CD14-positive monocyte (primary cell): ENCODE data around the gene ABHD14A. TPM values are rescaled to one million over a fixed set of nuclear protein-coding genes. Genes with fewer than 3 reads are reported as not detected.

ENCODE experiments used
- DNase-seq, 3 donors: peaks; one replicate each; pipeline ENCODE4 v3.0.0-alpha.2; 2011 to 2022
- H2AFZ ChIP-seq: 2 replicates; pipeline ENCODE4 v1.6.0; 2012; ENCODE audit warnings: mild to moderate bottlenecking, low read depth, low read length, inconsistent platforms; ENCODE audit not compliant: insufficient read depth, poor library complexity, severe bottlenecking
- H3K27ac ChIP-seq, 2 donors: 1 replicate in 1 of 2; 2 replicates in 1 of 2; pipeline ENCODE4 v1.5.1; 2012 to 2013; ENCODE audit warnings: low read length in 2 of 2, control low read depth in 1 of 2, inconsistent platforms in 1 of 2, low read depth in 1 of 2, mild to moderate bottlenecking in 1 of 2
- H3K27me3 ChIP-seq, 2 donors: one replicate each; pipeline versions ENCODE4 v1.6.0 to v1.6.1; 2011 to 2013; ENCODE audit warnings: low read length in 2 of 2; ENCODE audit not compliant: control insufficient read depth in 2 of 2, insufficient read depth in 2 of 2
- H3K36me3 ChIP-seq, 2 donors: replicated peaks in 1 of 2; 1 replicate in 1 of 2; 2 replicates in 1 of 2; pipeline versions ENCODE4 v1.5.1 to v1.6.1; 2012 to 2013; ENCODE audit warnings: low read length in 2 of 2, control low read depth in 1 of 2, inconsistent platforms in 1 of 2, mild to moderate bottlenecking in 1 of 2; ENCODE audit not compliant: insufficient read depth in 2 of 2, control insufficient read depth in 1 of 2
- H3K4me1 ChIP-seq, 2 donors: 1 replicate in 1 of 2; 2 replicates in 1 of 2; pipeline versions ENCODE4 v1.5.1 to v1.6.1; 2012 to 2013; ENCODE audit warnings: low read length in 2 of 2, control low read depth in 1 of 2, inconsistent platforms in 1 of 2, mild to moderate bottlenecking in 1 of 2, moderate library complexity in 1 of 2; ENCODE audit not compliant: insufficient read depth in 2 of 2, control insufficient read depth in 1 of 2
- H3K4me2 ChIP-seq: replicated peaks from 2 replicates; pipeline ENCODE3; 2012; ENCODE audit warnings: low read length, moderate library complexity, mild to moderate bottlenecking; ENCODE audit not compliant: poor library complexity, severe bottlenecking; ENCODE audit errors: extremely low read depth
- H3K4me3 ChIP-seq, 3 experiments: fragments of 200-600 bp in 1 of 3; sonication (generic) in 1 of 3; replicated peaks in 1 of 3; 1 replicate in 2 of 3; 2 replicates in 1 of 3; pipeline ENCODE4 v1.5.1; 2011 to 2013; ENCODE audit warnings: low read length in 3 of 3, mild to moderate bottlenecking in 3 of 3, control low read depth in 2 of 3, low read depth in 2 of 3, inconsistent platforms in 1 of 3, moderate library complexity in 1 of 3
- H3K79me2 ChIP-seq: 2 replicates; pipeline ENCODE4 v1.6.0; 2012; ENCODE audit warnings: mild to moderate bottlenecking, control low read depth, inconsistent platforms, low read length, moderate library complexity; ENCODE audit not compliant: insufficient read depth
- H3K9ac ChIP-seq: 2 replicates; pipeline ENCODE4 v1.6.0; 2017; ENCODE audit warnings: low read length, mild to moderate bottlenecking; ENCODE audit not compliant: insufficient read depth, poor library complexity, severe bottlenecking
- H3K9me3 ChIP-seq, 2 donors: replicated peaks in 1 of 2; 1 replicate in 1 of 2; 2 replicates in 1 of 2; pipeline versions ENCODE4 v1.5.1 to v1.6.1; 2012 to 2013; ENCODE audit warnings: low read length in 2 of 2, control low read depth in 1 of 2; ENCODE audit not compliant: control insufficient read depth in 1 of 2, insufficient read depth in 1 of 2
- H4K20me1 ChIP-seq: 2 replicates; pipeline ENCODE4 v1.6.0; 2012; ENCODE audit warnings: mild to moderate bottlenecking, low read length, control low read depth, moderate library complexity; ENCODE audit not compliant: insufficient read depth
- H3K27ac Mint-ChIP-seq, 7 donors: one replicate each; pipeline ENCODE4 v1.8.0; 2020; ENCODE audit warnings: mild to moderate bottlenecking in 7 of 7, mixed read lengths in 7 of 7, moderate library complexity in 6 of 7, inconsistent platforms in 2 of 7
- H3K27me3 Mint-ChIP-seq, 3 donors: one replicate each; pipeline ENCODE4 v1.8.0; 2021 to 2022; ENCODE audit warnings: low read depth in 3 of 3, mild to moderate bottlenecking in 3 of 3, mixed read lengths in 3 of 3, moderate library complexity in 3 of 3, inconsistent platforms in 1 of 3
- H3K36me3 Mint-ChIP-seq, 2 donors: one replicate each; pipeline ENCODE4 v1.8.0; 2020; ENCODE audit warnings: mixed read lengths in 2 of 2, inconsistent platforms in 1 of 2, mild to moderate bottlenecking in 1 of 2
- H3K4me1 Mint-ChIP-seq: one replicate; pipeline ENCODE4 v1.8.0; 2020; ENCODE audit warnings: mild to moderate bottlenecking, mixed read lengths
- H3K4me3 Mint-ChIP-seq, 2 donors: one replicate each; pipeline ENCODE4 v1.8.0; 2020; ENCODE audit warnings: mild to moderate bottlenecking in 2 of 2, mixed read lengths in 2 of 2, moderate library complexity in 1 of 2
- H3K9me3 Mint-ChIP-seq, 7 donors: one replicate each; pipeline ENCODE4 v1.8.0; 2020 to 2022; ENCODE audit warnings: mixed read lengths in 7 of 7, mild to moderate bottlenecking in 6 of 7, moderate library complexity in 6 of 7, inconsistent platforms in 2 of 7
- WGBS: methylation state at CpG from one replicate; pipeline ENCODE4 v1.1.5; 2013; ENCODE audit warnings: missing lambda C conversion rate; ENCODE audit not compliant: insufficient coverage; 5-methylcytosine and 5-hydroxymethylcytosine counted together
- intact Hi-C, 2 donors: fragments of 100-400 bp; cut with micrococcal nuclease; formaldehyde crosslinking; loops; one replicate each; pipeline versions ENCODE4 v1.15.0 to v1.15.1; 2023
- polyA plus RNA-seq, 3 donors: library from polyadenylated mRNA; depleted of rRNA in 1 of 3; unstranded in 2 of 3; stranded (reverse) in 1 of 3; fragments of 300-500 nt in 2 of 3; fragments of >200 nt in 1 of 3; fragmentation: Illumina TruSeq in 2 of 3; gene quantifications; 1 replicate in 2 of 3; 2 replicates in 1 of 3; pipeline ENCODE4 v1.2.3, GENCODE V29; 2012 to 2021
- TF ChIP-seq, protein P1 (sequence below): fragments of 200-600 bp; IDR thresholded peaks from one replicate; pipeline ENCODE4 v1.8.0; 2022; ENCODE audit warnings: antibody characterized with exemption, mild to moderate bottlenecking

Gene ABHD14A
- polyA plus RNA-seq, 3 donors, result 6.9 to 13.2 (median 11.7) TPM

DNA sequence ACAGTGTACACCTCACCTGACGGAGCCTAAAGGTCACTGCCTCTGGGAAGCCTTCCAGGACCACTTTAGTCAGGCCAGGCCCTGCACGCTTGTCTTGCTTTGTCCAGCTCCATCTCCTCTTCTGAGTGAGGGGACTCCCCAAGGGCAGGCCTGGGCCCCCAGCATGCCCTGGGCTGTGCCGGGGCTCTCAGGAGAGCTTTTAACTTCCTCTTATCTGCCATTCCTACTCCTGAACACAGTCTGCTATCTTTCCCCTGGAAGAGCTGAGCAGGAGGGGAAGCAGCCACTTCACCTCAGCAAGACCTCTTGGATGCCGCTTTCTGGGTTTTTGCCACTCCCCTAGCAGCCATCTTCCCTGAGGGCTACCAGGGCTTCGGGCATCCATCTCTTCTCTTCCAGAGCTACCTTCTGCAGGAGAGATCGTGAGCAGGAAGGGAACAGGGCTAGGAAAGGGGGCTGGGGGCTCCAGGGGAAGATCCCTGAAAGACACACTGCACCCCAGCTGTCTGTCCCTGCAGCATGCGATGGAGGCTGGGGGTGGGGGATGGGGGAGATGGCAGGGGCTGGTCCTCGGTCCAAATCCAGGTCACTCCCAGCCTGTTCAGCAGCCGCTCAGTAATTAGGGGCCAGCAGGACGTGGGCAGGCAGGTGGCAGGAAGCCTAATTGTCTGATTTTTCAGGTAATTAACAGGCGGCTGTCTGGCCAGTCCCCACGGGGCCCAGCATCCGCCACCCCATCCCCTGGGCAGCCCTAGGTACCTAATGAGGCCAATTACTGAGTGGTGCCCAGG, 40.8 kb downstream of the ABHD14A start:
- Mint-ChIP-seq H3K27ac (peak overlapping the region in 1 of 7 donors; percentile 36), H3K27me3 (peaks cover 0 to 4% (median 0%) of the 10 kb centered on the region in 3 donors), H3K36me3 (no peaks in the 10 kb centered on the region), H3K4me3 (no peak overlapping the region), H3K9me3 (no peaks in the 10 kb centered on the region), H3K4me1 (peaks cover 4% of the 10 kb centered on the region)
- H3K36me3 ChIP-seq, result no peaks in the 10 kb centered on the region
- no peaks in the 10 kb centered on the region for H3K27me3 ChIP-seq
- no peak overlapping the region for H2AFZ ChIP-seq
- no peak overlapping the region for H3K9ac ChIP-seq
- no peaks in the 10 kb centered on the region for H3K9me3 ChIP-seq
- TF ChIP-seq, protein P1, sequence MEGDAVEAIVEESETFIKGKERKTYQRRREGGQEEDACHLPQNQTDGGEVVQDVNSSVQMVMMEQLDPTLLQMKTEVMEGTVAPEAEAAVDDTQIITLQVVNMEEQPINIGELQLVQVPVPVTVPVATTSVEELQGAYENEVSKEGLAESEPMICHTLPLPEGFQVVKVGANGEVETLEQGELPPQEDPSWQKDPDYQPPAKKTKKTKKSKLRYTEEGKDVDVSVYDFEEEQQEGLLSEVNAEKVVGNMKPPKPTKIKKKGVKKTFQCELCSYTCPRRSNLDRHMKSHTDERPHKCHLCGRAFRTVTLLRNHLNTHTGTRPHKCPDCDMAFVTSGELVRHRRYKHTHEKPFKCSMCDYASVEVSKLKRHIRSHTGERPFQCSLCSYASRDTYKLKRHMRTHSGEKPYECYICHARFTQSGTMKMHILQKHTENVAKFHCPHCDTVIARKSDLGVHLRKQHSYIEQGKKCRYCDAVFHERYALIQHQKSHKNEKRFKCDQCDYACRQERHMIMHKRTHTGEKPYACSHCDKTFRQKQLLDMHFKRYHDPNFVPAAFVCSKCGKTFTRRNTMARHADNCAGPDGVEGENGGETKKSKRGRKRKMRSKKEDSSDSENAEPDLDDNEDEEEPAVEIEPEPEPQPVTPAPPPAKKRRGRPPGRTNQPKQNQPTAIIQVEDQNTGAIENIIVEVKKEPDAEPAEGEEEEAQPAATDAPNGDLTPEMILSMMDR, result no peak
- no peaks in the 10 kb centered on the region for H3K4me1 ChIP-seq
- H3K4me3 ChIP-seq, result no peak overlapping the region
- no peak for DNase-seq
- no peak overlapping the region for H3K27ac ChIP-seq
- H3K4me2 ChIP-seq, result no peak overlapping the region
- intact Hi-C loops, result no loop called here
- H4K20me1 ChIP-seq, result no peaks in the 10 kb centered on the region
- no peaks in the 10 kb centered on the region for H3K79me2 ChIP-seq
- whole genome bisulfite sequencing, result 93% methylated on average over 5 of the region's 13 CpGs

DNA sequence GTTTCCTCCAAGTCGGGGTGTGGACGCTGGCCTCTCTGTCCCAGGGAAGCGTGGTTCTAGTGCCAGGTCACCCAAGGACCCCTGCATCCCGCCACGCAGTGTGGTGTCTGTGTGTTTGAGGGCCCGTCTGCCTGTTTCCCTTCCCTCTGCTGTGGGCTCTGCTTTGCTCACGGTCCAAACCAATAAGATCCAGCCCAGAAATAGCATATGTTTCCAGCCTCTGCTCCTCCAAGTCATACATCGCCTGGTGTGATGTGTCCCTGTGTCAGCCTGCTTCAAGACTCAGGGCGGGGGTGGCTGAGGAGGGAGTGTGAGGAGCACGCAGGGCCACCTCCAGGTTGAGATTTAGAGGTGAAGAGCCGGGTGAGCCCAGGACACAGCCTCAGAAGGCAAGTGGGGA, 42.7 kb downstream of the ABHD14A start:
- no peak overlapping the region for H3K4me2 ChIP-seq
- H2AFZ ChIP-seq, result no peak overlapping the region
- no peaks in the 10 kb centered on the region for H4K20me1 ChIP-seq
- 97% methylated on average over 9 of the region's 11 CpGs for WGBS
- TF ChIP-seq, protein P1, result no peak
- no peak overlapping the region for H3K4me3 Mint-ChIP-seq
- H3K4me3 ChIP-seq, result no peak overlapping the region
- no peak overlapping the region for H3K9ac ChIP-seq
- H3K36me3 Mint-ChIP-seq, result no peaks in the 10 kb centered on the region
- intact Hi-C loops, result no loop called here
- H3K4me1 Mint-ChIP-seq, result peaks cover 4% of the 10 kb centered on the region
- H3K36me3 ChIP-seq, result no peaks in the 10 kb centered on the region
- no peaks in the 10 kb centered on the region for H3K9me3 ChIP-seq
- H3K9me3 Mint-ChIP-seq, result no peaks in the 10 kb centered on the region
- peaks cover 0 to 5% (median 0%) of the 10 kb centered on the region in 3 donors for H3K27me3 Mint-ChIP-seq
- no peak for DNase-seq
- no peak overlapping the region for H3K27ac Mint-ChIP-seq
- no peaks in the 10 kb centered on the region for H3K79me2 ChIP-seq
- H3K27ac ChIP-seq, result no peak overlapping the region
- no peaks in the 10 kb centered on the region for H3K4me1 ChIP-seq
- no peaks in the 10 kb centered on the region for H3K27me3 ChIP-seq
